Posterior cingulate gyrus (tissue), 11 donors: Measurements from ENCODE around the gene TP53AIP1.
A peak's percentile ranks its signal among the peaks of the same experiment; 100 is the strongest.
"Not testable (repeated sequence)": the region's sequence is repeated elsewhere in the genome, so short reads cannot be mapped to it uniquely, and the experiment has no call there.

Source experiments
- DNase-seq, 10 donors: peaks; one replicate each; pipeline versions ENCODE4 v3.0.0 to v3.0.0-alpha.2; 2020 to 2021; ENCODE audit warnings: mixed read lengths in 3 of 10
- intact Hi-C: fragments of 100-400 bp; cut with DNase I; formaldehyde crosslinking; loops from one replicate; pipeline ENCODE4 v1.15.1; 2023

TP53AIP1 gene

DNA sequence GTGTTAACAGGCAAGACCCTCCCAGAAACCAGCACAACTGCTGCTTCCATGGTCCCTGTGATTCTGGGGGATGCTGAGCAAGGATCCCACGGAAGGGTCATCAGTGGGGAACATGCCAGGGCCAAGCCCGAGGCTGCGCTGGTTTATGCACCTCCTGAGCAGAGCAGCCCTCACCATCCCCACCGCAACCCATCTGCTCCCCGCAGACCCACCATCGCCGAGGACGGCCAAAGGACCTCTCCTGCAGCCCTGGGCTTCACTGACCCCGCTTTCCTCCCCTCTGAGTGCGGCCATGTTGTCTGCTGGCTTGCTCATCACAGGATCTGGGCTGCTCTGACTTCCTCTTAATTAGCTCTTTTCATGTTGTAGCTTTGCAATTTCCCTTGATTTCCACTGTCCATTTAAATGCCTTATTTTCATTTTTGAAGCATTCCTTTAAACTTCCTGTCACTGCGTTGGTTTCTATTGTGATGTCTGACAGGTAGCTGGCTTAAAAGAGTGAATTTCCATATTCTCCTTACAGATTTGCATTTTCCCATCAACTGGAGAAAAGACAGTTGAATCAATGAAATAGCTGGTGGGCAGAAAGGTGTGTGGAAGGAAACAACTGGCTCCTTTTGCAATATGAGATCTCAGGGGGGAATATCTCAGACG, 14.9 kb downstream of the TP53AIP1 start:
- intact Hi-C loops: no loop called here
- DNase-seq: peak in 1 of 10 donors; percentile 72

DNA sequence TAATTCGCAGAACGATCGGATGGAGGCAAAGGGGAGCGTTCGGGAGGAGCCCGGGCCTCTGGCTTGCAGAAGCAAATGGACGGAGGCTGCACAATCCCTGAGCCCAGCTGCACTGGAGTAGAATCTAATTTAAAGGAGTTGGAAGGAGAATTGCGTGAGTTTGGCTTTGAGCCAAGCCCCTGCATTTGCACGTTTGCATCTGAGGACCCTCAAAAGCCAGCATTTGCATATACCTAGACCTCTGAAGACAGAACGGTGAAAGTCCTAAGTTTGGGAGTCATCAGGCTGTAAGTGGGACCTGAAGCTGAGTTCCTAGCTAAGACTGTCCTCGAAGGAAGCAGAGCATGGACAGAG, 15.6 kb downstream of the TP53AIP1 start:
- DNase-seq: peak in 2 of 10 donors; percentile 15 to 59
- intact Hi-C loops: no loop called here

DNA sequence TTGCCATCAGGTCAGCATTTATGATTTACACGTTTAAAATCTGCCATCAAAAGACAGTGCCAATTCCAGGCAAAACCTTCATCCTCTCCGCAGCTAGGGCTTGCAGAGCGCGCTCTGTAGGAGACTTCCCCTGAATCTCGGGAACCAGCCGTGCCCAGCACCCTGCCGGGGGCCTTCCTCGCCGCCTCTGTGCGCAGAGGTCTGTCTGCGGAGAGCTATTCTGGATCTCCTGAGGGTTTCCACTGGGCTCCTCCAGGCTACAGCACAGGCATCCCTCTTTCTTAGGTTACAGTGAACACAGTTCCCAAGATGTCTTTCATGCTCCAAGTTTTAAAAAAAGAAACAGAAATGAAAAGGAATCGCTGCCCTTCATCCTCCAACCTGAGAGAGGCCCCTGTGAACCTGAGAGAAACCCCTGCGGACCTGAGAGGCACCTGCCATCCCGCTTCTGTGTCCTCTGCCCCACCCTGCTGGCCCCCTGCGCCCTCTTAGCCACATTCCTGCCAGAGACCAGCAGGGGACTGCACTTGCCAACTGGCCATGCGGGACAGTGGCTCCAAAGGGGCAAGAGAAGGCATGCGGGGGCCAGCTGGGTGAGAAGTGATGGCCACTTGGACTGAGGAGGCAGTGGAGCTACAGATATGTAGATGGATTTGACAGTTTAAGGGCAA, 16.1 kb downstream of the TP53AIP1 start:
- intact Hi-C loops: no loop called here
- DNase-seq: peak in 2 of 10 donors; percentile 50 to 51

DNA sequence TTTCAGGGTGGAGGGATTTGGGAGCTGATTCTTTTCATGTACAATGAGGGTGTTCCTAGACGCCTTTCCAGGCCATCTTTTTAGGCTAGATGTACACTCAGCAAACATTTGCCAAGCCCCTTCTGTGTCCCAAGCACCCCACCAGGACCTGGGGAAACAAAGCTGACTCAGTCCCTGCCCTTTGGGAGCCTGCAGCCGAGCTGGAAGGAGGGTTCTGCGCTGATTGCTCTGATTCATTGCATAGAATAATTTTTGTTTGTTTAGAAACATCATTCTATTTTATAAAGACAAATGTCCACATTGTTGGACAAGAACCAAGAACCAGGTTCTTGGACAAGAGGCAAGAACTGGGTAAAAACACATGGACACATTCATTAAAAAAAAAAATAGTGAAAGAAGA, 16.7 kb downstream of the TP53AIP1 start:
- DNase-seq: peak in 1 of 10 donors; percentile 15

DNA sequence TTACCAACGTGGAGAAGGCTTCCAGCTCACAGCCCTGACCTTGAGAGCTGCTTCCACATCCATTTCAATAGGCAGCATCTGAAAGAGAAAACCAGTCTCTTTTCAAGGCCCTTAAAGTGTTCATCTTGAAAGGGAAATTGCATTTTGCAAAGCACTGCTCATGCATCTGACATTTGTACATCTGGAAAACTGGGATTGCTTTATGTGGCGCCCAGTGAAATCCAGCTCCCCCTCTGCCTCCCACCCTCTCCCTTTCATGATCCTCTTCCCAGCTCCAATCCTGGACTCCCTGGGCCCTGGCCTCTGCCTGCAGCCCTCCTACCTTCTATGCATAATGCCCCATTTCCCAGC, 17.4 kb downstream of the TP53AIP1 start:
- peak in 2 of 10 donors; percentile 29 to 33 for DNase-seq
- intact Hi-C loops: no loop called here

More for the DNA sequence above, 16.7 kb downstream of the TP53AIP1 start:
- intact Hi-C loops: no loop called here

DNA sequence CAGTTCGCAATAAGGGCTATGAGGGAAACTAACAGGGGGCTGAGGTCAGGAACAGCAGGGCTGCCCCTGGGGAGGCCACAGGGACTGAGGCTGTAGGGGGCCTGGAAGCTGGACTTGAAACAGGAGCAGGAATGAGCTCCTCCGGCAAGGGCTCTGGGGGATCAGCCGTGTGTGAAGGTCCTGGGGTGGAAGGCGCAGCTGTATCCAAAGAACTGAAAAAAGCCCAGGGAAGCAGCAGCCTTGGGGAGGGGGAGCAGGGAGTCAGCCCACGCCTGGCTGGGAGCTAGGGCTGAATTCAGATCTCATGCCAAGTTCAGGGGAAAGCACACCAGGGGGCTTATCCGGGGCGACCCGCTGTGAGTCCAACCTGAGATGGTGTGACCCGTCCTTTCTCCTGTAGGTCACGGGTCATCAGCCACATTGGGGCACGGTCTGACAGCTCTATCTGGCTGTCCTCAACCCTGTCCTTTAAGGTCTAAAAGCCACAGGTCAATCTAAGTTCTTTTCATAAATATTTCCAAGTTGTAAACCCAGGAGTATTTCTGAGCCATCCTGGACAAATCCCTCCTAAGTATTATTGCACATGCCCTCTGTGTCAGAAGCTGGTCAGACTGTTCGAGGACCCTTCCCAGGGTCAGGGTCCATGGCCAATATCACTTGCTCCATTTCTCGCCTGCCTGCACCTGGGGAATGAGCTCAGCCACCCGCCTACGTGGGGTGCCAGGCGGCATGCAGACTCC, 18.0 kb downstream of the TP53AIP1 start:
- DNase-seq: peak in 2 of 10 donors; percentile 46 to 59
- intact Hi-C loops: no loop called here

DNA sequence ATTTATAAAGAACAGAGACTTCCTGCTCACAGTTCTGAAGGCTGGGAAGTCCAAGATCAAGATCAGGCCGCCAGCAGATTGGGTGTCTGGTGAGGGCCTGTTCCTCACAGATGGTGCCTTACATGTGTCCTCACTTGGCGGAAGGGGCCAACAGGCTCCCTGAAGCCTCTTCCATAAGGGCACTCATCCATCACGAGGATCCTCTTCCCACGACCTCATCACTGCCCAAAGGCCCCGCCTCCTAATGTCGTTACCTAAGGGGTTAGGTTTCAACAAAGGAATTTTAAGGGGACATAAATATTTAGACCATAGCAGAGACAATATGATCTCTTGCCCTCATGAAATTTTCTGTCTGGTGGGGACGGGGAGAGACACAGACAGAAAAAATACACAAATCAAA, 18.6 kb downstream of the TP53AIP1 start:
- peak in 1 of 10 donors; percentile 22 for DNase-seq
- intact Hi-C loops: no loop called here

DNA sequence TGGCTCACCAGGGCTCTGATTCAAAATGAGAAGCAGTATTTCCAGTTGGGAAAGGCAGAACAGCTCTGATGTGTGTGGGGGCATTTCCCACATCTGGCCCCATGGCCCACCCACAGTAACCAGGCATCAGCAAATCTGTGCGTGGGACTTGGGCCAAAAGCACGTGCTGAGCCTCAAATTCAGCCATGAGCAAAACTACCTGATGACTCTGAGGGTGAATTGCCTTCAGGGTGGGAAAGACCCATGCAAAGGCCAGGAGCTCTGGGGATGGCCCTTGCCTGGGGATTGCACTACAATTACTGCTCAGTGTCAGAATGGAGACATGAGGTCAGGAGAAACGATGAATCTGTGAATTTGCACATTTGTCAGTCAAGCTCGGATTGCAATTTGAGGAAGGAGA, 20.9 kb downstream of the TP53AIP1 start:
- peak in 1 of 10 donors; percentile 24 for DNase-seq
- intact Hi-C loops: no loop called here

DNA sequence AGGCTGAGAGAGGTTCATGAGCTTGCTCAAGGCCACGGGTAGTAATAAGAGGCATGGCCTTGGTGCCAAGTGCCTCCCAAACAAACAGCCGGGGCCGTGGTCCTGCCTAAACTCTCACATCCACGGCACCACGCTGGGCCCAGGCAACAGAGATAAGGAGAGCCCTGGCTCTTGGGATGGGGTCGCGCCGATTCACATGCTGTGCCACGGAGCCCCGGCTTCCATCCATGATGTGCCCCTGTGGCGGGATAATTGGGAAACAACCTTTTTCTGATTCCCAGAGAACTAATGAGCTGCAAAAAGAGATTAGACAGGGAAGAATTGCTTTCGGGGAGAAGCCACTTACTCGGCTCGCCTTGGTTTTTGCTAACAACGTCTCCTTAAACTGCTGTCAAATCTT, 22.0 kb downstream of the TP53AIP1 start:
- DNase-seq: peak in 1 of 10 donors; percentile 70
- intact Hi-C loops: no loop called here

DNA sequence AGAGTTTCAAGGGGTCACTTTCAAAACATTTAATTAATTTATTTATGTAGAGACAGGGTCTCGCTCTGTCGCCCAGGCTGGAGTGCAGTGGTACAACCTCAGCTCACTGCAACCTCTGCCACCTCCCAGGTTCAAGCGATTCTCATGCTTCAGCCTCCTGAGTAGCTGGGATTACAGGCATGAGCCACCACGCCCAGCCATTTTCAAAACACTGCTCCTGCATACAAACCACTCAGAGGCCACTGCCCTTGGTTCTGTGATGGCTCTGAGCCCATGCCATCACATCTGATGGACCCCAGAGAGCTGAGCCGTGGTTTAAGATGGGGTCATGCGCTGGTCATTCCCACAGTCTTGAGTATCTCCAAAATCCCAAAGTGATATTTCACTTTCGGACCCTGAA, 23.0 kb downstream of the TP53AIP1 start:
- peak in 1 of 10 donors; percentile 22 for DNase-seq
- intact Hi-C loops: not testable (repeated sequence)

DNA sequence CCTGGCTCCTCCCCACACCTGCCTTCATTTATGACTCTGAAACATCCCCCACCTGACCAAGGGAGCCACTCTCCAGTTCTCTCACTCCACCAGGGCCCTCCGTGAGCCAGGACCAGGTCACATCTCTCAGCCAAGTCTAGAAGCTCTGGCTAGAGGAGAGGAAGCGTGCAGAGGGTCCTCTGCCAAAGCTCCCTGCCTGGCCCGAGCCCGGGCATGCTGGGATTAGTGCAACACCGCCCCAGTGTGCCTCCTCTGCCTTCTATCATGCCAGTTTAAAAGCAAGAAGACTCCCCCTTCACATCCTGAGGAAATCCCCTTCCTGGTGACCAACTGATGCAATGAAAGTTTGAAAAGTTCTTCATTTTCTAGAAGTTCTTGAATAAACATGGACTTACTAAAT, 23.5 kb downstream of the TP53AIP1 start:
- intact Hi-C loops: no loop called here
- peak in 1 of 10 donors; percentile 84 for DNase-seq

DNA sequence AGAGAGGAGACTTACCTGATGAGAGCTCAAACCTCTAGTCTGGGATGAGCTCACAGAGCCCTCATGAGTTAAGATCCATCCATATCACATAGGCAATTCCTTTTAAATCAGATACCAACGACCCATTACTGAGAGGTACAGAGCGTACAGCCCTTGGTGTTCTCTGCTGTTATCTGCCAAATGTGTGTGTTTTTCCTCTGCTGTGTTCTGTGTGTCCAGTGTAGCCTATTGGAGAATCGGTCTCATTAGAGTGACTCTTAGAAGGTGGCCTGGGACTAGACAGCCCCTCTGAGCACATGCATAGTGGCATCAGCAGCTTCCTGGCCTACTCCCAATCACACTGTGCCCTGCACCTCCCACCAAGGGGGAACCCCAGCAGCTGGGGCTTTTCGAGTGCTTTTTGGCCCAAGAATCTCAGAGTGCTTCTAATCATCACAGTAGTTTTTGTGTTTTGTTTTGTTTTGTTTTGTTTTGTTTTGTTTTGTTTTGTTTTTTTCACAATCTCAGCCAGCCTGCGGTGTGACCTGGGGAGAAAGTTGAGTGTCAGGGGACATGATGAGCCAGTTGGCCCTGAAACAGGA, 25.4 kb downstream of the TP53AIP1 start:
- intact Hi-C loops: no loop called here
- no peak for DNase-seq

DNA sequence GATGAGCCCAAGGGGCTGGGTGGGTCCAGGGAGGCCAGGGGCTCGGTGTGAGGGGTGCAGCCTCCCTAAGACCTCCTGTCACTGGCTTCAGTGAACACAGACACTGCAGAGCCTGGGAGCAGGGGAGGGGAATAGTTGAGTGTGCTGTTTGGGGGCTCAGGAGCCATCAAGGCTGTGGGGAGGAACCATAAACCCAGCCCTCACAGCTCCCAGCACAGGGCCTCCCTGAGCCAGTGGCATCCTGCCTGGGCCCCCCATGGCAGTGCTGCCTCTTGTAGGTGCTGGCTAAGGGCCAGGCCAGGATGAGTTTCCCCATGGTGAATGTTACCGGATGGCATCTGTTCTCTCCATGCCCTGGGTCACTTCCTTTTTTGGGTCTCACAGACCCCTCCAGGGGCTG, 26.0 kb downstream of the TP53AIP1 start:
- DNase-seq: peak in 1 of 10 donors; percentile 67
- intact Hi-C loops: no loop called here

DNA sequence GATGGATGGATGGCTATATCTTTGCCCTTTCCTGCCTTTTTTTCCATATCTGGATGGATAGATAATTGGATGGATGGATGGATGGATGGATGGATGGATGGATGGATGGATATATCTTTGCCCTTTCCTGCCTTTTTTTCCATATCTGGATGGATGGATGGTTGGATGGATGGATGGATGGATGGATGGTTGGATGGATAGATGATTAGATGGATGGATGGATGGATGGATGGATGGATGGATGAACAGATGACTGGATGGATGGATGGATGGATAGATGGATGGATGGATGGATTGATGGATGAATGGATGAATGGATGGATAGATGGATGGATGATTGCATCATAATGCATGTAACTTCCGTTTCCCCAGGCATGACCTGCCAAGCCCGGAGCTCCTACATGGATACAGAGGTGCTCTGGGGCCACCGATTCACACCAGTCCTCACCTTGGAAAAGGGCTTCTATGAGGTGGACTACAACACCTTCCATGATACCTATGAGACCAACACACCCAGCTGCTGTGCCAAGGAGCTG, 26.6 kb downstream of the TP53AIP1 start:
- no peak for DNase-seq
- intact Hi-C loops: no loop called here

DNA sequence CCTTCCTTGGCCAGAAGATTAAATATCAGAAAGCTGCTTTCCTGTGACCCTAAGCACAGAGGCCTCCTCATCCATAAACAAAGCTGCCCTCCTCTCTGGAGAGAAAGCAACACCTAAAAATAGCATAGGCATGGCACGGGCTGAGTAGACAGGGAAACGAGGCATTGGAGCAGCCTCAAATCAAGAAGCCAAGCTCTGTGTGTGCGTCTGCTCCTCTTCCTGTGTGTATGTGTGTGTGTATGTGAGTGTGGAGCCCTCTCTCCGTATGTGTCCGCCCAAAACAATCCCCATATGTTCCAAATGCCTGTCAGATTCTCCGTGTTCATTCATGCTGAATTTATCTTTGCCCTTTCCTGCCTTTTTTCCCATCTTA, 27.5 kb downstream of the TP53AIP1 start:
- DNase-seq: no peak
- intact Hi-C loops: no loop called here

DNA sequence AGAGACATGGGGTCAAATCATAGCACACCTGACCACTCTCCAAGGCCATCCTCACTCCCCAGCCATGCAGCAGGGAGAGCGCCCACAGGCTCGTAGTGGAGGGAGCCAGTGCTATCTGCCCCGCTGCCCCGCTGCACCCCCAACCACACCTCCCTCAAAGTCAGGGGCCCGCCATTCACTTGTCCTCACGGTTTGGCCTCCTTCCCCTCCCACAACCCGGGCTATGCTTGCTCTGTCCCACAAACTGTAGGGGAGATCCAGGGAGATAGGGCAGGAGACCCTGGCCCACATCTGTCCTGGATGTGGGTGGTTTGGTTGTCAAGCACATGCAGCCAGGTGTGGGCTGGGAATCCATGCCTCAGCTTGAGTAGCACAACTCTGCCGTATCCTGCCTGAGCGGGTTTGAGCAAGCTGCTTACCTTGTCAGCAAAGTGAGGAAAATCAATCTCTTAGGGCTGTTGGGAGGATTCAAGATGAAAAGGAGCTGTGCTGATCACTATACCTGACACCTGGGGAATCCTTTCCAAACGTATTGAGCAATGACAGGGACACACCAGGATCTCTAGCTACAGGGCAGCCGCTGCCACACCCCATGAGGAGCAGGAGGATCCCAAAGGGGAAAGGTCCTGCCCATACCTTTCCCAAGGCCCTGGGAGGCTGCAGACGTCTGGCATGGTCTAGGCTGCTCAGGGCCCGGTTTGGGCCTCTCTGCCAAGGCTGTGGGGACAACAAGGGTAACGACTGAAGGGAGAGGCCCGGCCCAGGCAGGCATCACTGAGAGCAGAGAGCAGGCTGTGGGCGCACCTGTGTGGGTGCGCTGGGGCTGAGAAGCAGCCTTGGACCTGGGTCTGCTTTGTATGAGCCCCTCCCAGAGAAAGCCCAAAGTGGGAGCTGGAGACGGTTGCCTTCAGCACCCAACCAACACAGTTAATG, 28.2 kb downstream of the TP53AIP1 start:
- peak in 1 of 10 donors; percentile 77 for DNase-seq
- intact Hi-C loops: no loop called here

DNA sequence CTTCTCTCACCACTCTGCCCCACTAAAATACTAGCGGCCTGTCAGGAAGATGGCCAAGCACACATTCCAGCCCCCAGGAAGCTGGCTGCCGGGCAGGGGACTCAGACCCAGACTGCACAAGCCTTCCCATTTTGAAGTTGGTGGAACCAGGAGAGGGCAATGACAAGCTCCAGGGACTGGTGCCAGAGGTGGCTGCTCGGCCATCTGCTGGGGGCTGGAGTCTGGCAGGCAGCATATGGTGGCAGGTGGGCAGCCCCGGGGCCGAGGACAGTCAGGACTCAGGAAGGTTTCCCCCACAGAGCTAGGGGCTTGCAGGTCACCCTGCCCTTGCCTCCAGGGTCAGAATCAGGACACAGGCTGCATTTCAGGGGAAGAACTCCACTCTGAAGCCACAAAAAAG, 28.9 kb downstream of the TP53AIP1 start:
- intact Hi-C loops: no loop called here

DNA sequence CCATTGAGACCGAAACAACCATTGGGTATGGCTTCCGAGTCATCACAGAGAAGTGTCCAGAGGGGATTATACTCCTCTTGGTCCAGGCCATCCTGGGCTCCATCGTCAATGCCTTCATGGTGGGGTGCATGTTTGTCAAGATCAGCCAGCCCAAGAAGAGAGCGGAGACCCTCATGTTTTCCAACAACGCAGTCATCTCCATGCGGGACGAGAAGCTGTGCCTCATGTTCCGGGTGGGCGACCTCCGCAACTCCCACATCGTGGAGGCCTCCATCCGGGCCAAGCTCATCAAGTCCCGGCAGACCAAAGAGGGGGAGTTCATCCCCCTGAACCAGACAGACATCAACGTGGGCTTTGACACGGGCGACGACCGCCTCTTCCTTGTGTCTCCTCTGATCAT, 31.0 kb downstream of the TP53AIP1 start:
- no peak for DNase-seq
- intact Hi-C loops: no loop called here

More for the DNA sequence above, 28.9 kb downstream of the TP53AIP1 start:
- peak in 1 of 10 donors; percentile 78 for DNase-seq

DNA sequence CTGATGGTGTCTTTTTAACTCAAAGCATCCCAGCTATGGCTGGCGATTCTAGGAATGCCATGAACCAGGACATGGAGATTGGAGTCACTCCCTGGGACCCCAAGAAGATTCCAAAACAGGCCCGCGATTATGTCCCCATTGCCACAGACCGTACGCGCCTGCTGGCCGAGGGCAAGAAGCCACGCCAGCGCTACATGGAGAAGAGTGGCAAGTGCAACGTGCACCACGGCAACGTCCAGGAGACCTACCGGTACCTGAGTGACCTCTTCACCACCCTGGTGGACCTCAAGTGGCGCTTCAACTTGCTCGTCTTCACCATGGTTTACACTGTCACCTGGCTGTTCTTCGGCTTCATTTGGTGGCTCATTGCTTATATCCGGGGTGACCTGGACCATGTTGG, 31.4 kb downstream of the TP53AIP1 start:
- intact Hi-C loops: no loop called here
- DNase-seq: peak in 1 of 10 donors; percentile 81

DNA sequence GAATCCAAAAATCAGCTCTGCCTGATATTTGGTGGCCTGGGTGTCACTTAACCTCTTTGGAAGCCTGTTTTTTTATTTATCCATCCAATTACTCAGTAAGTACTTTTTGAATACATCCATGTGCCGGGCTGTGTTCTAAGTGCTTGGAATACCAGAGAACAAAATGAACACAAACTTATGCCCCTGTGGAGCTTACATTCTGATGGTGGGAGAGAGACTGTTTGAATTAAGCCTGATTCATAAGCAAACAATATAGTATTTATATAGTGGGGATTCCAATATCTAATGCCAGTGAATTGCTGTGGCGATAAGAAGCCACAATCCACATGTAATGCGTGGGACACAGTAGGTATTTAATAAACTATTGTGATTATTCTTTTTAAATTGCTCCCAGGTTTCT, 32.1 kb downstream of the TP53AIP1 start:
- intact Hi-C loops: no loop called here
- DNase-seq: no peak
